Activated naive CD8-positive, alpha-beta T cell (primary cell): Measurements from ENCODE around the gene MED22.
"Not testable (repeated sequence)": the region's sequence is repeated elsewhere in the genome, so short reads cannot be mapped to it uniquely, and the experiment has no call there.

Source experiments
- H3K27ac Mint-ChIP-seq: one replicate; pipeline ENCODE4 v1.8.0; 2021; ENCODE audit warnings: mixed read lengths
- H3K27me3 Mint-ChIP-seq: one replicate; pipeline ENCODE4 v1.8.0; 2021; ENCODE audit warnings: mixed read lengths
- H3K36me3 Mint-ChIP-seq: one replicate; pipeline ENCODE4 v1.8.0; 2021; ENCODE audit warnings: mixed read lengths
- H3K4me1 Mint-ChIP-seq: one replicate; pipeline ENCODE4 v1.8.0; 2021; ENCODE audit warnings: low read depth, mixed read lengths
- H3K4me3 Mint-ChIP-seq: one replicate; pipeline ENCODE4 v1.8.0; 2021; ENCODE audit warnings: mild to moderate bottlenecking, mixed read lengths
- H3K9me3 Mint-ChIP-seq: one replicate; pipeline ENCODE4 v1.8.0; 2021; ENCODE audit warnings: low read depth, mixed read lengths

The MED22 gene

GRCh38 chr9:133382507-133383141 is 34.7 kb upstream of the MED22 start:
- no peaks in the 10 kb centered on the region for H3K36me3 Mint-ChIP-seq
- H3K4me1 Mint-ChIP-seq = no peaks in the 10 kb centered on the region

DNA sequence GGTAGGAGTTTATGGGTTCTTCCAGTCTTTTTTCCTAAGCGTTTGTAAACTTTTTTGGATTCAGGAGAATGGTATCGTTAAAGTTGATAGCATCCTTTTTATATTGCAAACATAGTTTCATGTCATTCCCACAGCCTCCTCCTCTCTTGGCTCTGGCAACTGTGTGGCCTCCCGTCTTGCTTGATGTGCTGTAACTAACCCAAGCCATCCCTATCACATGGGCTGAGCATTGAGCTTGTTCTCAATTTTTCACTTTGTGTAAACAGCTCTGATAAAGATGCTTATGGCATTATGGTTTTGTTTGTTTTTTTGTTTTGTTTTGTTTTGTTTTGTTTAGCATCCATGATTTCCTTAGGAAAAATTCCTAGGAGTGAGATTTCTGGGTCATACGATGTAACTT is 32.8 kb upstream of the MED22 start:
- no peaks in the 10 kb centered on the region for H3K36me3 Mint-ChIP-seq
- no peaks in the 10 kb centered on the region for H3K27me3 Mint-ChIP-seq
- no peaks in the 10 kb centered on the region for H3K4me1 Mint-ChIP-seq
- no peak overlapping the region for H3K4me3 Mint-ChIP-seq
- no peaks in the 10 kb centered on the region for H3K9me3 Mint-ChIP-seq
- H3K27ac Mint-ChIP-seq = no peak overlapping the region

More at GRCh38 chr9:133382507-133383141, 34.7 kb upstream of the MED22 start:
- Mint-ChIP-seq H3K27me3 (no peaks in the 10 kb centered on the region), H3K4me3 (no peak overlapping the region), H3K9me3 (no peaks in the 10 kb centered on the region), H3K27ac (no peak overlapping the region)

DNA sequence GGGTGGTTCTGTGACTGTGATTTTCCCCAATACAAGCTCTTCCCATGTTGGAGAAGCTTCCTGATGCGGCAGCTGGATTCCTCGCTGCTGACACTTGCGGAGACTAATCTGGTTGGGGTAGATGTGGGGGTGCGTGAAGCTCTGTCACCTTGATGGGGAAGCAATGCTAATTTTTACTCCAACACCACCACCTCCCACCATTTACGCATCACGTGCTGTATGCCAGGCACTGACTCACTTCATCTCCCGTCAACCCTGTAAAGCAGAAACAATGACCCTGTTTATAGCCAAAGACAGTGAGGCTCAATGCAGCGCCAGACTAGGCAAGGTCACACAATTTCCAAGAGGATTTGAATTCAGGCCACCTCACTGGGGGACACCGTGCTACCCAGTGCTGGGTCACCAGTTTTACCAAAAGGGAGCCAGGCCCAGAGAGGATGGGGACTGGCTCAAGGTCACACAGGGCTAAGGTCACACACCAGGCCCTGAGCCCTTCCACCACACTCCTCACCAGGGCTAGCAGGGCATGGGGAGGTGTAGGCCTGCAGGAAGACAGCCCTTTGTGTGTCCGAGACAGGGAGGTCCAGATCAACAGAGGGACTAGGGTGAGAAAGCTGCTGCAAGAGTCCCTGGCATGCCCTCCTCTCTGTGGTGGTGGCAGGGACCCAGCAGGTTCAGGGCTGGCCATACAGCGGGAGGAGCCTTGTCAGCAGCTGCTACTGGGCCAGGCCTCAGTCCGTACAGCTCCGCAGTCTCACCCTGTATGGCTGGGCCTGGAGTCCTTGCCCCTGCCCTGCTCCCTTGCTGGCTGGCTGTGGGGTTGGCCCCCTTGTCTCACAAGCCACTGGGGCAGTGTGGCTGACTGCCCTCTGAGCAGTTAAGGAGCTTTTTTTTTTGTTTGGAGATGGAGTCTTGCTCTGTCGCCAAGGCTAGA is 31.5 kb upstream of the MED22 start:
- Mint-ChIP-seq H3K9me3 (no peaks in the 10 kb centered on the region), H3K27me3 (no peaks in the 10 kb centered on the region), H3K36me3 (no peaks in the 10 kb centered on the region), H3K4me1 (peaks cover 3% of the 10 kb centered on the region), H3K4me3 (no peak overlapping the region), H3K27ac (no peak overlapping the region)

GRCh38 chr9:133378408-133378962 is 30.6 kb upstream of the MED22 start:
- H3K4me1 Mint-ChIP-seq = peaks cover 7% of the 10 kb centered on the region
- H3K27me3 Mint-ChIP-seq = no peaks in the 10 kb centered on the region
- H3K27ac Mint-ChIP-seq = no peak overlapping the region
- H3K4me3 Mint-ChIP-seq = peak overlapping the region; percentile 12
- no peaks in the 10 kb centered on the region for H3K36me3 Mint-ChIP-seq
- no peaks in the 10 kb centered on the region for H3K9me3 Mint-ChIP-seq

GRCh38 chr9:133377721-133378216 is 29.8 kb upstream of the MED22 start:
- Mint-ChIP-seq H3K9me3 (no peaks in the 10 kb centered on the region), H3K36me3 (no peaks in the 10 kb centered on the region), H3K4me1 (peaks cover 14% of the 10 kb centered on the region), H3K4me3 (no peak overlapping the region), H3K27me3 (no peaks in the 10 kb centered on the region), H3K27ac (no peak overlapping the region)

DNA sequence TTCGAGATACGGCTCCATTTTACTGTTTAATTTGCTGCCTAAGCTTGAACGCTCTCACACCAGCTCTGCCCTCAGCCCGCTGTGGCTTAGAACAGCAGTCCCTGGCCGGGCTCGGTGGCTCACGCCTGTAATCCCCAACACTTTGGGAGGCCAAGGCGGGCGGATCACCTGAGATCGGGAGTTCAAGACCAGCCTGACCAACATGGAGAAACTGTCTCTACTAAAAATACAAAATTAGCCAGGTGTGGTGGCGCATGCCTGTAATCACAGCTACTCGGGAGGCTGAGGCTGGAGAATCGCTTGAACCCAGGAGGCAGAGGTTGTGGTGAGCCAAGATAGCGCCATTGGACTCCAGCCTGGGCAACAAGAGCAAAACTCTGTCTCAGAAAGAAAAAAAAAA is 29.3 kb upstream of the MED22 start:
- H3K36me3 Mint-ChIP-seq, H3K9me3 Mint-ChIP-seq, H3K27me3 Mint-ChIP-seq: not testable (repeated sequence)
- H3K27ac Mint-ChIP-seq = peak overlapping the region; percentile 72
- H3K4me1 Mint-ChIP-seq = peaks cover 19% of the 10 kb centered on the region
- H3K4me3 Mint-ChIP-seq = peak overlapping the region; percentile 73

- Mint-ChIP-seq H3K4me1 (peaks cover 32% of the 10 kb centered on the region), H3K27ac (peak within 1 kb of the TSS; percentile 93), H3K36me3 (peaks cover 3% of the 10 kb centered on the region), H3K9me3 (no peaks in the 10 kb centered on the region), H3K4me3 (peak within 1 kb of the TSS; percentile 93), H3K27me3 (no peaks in the 10 kb centered on the region)
These were observed 28.1 kb upstream of the MED22 start, which contains the start of the genes STKLD1 and SURF4 for GRCh38 chr9:133375724-133376654. Gene STKLD1 (plus strand): TSS chr9:133376366. CDS start chr9:133376474, 108 bp downstream. Gene SURF4 (minus strand): TSS chr9:133376060. CDS start chr9:133375969, 91 bp downstream.

DNA sequence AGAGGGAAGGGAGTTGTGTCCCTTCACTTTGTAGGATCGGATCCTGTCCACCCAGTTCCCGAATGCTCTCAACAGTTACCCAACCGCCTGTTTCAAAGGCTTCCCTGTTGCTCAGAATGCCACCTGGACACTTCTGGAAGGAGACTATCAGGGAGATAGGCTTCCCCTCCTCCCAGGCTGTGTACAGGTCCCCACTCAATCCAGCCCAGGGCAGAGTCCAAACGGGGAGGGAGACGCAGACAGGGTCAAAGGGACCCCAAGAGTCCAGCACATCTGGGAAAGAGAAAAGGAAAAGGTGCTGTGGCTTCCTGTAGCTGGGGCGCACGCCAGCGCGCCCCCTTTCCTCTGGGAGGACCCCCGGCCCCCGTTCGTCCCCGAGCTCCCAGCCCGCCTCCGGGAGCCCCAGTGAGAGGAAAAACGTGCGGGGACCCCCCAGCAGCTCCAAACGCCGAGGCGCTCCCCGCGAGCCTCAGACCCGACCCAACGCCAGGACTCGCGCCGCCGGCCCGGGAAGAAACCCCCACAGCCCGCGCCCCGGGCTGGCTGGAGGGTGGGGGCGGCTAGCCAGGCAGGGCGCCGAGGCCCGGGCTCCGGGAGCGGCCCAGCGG is 27.3 kb upstream of the MED22 start:
- no peaks in the 10 kb centered on the region for H3K27me3 Mint-ChIP-seq
- H3K4me1 Mint-ChIP-seq = peaks cover 40% of the 10 kb centered on the region
- H3K36me3 Mint-ChIP-seq = peaks cover 3% of the 10 kb centered on the region
- peak overlapping the region; percentile 93 for H3K4me3 Mint-ChIP-seq
- peak overlapping the region; percentile 93 for H3K27ac Mint-ChIP-seq
- no peaks in the 10 kb centered on the region for H3K9me3 Mint-ChIP-seq

DNA sequence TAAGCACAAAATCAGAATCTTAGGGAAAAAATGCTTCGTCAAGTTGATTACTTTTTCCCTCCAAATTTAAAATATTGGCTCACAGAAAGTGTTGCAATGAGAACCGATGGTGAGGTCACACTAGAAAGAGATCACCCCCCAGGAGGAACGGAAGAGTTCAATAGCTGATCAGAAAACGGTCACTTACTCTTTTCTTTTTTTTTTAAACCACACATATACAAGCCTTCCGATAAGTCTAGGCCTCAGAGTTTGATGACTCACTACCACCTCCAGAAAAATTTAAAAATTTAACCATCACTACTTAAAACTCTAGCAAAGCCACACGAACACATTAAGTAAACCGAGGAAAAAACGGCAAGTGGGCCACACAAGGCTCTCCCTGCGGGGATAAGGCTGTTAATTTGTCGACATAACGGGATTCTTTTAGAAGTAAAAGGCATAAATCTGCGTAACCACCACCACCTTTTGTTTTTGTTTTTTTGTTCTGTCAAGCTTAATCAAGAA is 26.7 kb upstream of the MED22 start:
- H3K27me3 Mint-ChIP-seq = no peaks in the 10 kb centered on the region
- H3K36me3 Mint-ChIP-seq = peaks cover 3% of the 10 kb centered on the region
- H3K4me1 Mint-ChIP-seq = peaks cover 45% of the 10 kb centered on the region
- peak overlapping the region; percentile 93 for H3K4me3 Mint-ChIP-seq
- no peaks in the 10 kb centered on the region for H3K9me3 Mint-ChIP-seq
- H3K27ac Mint-ChIP-seq = peak overlapping the region; percentile 93

- Mint-ChIP-seq H3K27ac (peak overlapping the region; percentile 88), H3K36me3 (peaks cover 6% of the 10 kb centered on the region), H3K9me3 (no peaks in the 10 kb centered on the region), H3K4me3 (peak overlapping the region; percentile 80), H3K4me1 (peaks cover 63% of the 10 kb centered on the region), H3K27me3 (no peaks in the 10 kb centered on the region)
These were observed 24.2 kb upstream of the MED22 start for GRCh38 chr9:133372144-133372543.

DNA sequence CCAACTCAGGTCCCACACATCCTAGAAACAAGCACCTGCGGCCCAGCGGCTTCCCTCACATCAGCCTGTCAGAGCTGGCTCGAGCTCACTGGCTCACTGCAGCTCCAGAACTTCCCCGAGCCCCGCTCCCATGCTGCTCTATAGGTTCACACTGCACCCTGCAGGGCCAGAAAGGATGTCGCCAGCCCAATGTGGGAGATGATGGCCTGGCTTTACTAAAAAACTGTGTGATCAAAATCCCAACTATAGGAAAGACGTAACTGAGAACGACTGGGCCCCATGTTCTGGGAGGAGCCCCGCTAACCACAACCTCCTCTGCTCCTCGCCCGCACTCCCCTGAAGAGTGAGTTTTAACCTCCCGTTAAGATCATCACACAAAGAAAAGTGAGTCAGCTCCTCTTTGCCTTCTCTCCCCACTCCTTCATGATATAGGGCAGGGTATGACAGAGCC is 23.4 kb upstream of the MED22 start:
- H3K4me3 Mint-ChIP-seq = peak overlapping the region; percentile 80
- H3K36me3 Mint-ChIP-seq = peaks cover 6% of the 10 kb centered on the region
- no peaks in the 10 kb centered on the region for H3K9me3 Mint-ChIP-seq
- peak overlapping the region; percentile 88 for H3K27ac Mint-ChIP-seq
- peaks cover 66% of the 10 kb centered on the region for H3K4me1 Mint-ChIP-seq
- no peaks in the 10 kb centered on the region for H3K27me3 Mint-ChIP-seq

DNA sequence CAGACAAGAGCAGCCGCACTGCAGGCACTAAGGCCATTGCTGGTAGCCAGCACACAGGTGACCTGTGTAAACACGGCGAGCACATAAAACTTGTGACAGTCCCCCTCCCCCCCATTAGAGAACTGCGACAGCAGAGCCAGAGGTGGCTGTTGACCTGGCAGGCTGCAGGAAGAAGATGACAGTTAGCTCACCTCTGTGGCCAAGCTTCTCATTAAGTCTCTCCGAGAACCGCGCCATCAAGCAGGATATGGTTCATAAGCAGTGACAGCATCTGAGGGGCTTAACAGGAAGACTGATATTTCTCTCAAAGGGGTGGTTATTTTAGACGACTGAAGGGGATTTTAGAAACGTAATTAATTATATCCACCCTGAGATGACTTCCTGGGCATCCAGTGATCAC is 22.8 kb upstream of the MED22 start:
- peaks cover 71% of the 10 kb centered on the region for H3K4me1 Mint-ChIP-seq
- no peaks in the 10 kb centered on the region for H3K27me3 Mint-ChIP-seq
- peak overlapping the region; percentile 88 for H3K27ac Mint-ChIP-seq
- H3K9me3 Mint-ChIP-seq = no peaks in the 10 kb centered on the region
- peak overlapping the region; percentile 80 for H3K4me3 Mint-ChIP-seq
- H3K36me3 Mint-ChIP-seq = peaks cover 6% of the 10 kb centered on the region

GRCh38 chr9:133369933-133370332 is 22.0 kb upstream of the MED22 start:
- Mint-ChIP-seq H3K27me3 (no peaks in the 10 kb centered on the region), H3K36me3 (peaks cover 6% of the 10 kb centered on the region), H3K4me3 (peak overlapping the region; percentile 80)

More at GRCh38 chr9:133369933-133370332, 22.0 kb upstream of the MED22 start:
- Mint-ChIP-seq H3K9me3 (no peaks in the 10 kb centered on the region), H3K27ac (peak overlapping the region; percentile 88), H3K4me1 (peaks cover 71% of the 10 kb centered on the region)
